HG03045 (cell line): Measurements from ENCODE around the gene SRRM2.

Experiments used
- ATAC-seq: cut with Tn5 transposase; IDR thresholded peaks from one replicate; pipeline ENCODE4 v1.9.1; 2021; ENCODE audit warnings: mild to moderate bottlenecking, moderate library complexity; ENCODE audit not compliant: unreplicated experiment

Gene SRRM2

GRCh38 chr16:2737895-2738418 is 14.5 kb upstream of the SRRM2 start:
- ATAC-seq, result no peak

- no peak for ATAC-seq
Measured at GRCh38 chr16:2738615-2739014, 13.8 kb upstream of the SRRM2 start.

GRCh38 chr16:2739625-2740430 is 12.6 kb upstream of the SRRM2 start:
- no peak for ATAC-seq

- no peak for ATAC-seq
Measured at GRCh38 chr16:2740476-2740875, 12.0 kb upstream of the SRRM2 start.

- ATAC-seq, result no peak
Measured at GRCh38 chr16:2741168-2741567, 11.3 kb upstream of the SRRM2 start.

DNA sequence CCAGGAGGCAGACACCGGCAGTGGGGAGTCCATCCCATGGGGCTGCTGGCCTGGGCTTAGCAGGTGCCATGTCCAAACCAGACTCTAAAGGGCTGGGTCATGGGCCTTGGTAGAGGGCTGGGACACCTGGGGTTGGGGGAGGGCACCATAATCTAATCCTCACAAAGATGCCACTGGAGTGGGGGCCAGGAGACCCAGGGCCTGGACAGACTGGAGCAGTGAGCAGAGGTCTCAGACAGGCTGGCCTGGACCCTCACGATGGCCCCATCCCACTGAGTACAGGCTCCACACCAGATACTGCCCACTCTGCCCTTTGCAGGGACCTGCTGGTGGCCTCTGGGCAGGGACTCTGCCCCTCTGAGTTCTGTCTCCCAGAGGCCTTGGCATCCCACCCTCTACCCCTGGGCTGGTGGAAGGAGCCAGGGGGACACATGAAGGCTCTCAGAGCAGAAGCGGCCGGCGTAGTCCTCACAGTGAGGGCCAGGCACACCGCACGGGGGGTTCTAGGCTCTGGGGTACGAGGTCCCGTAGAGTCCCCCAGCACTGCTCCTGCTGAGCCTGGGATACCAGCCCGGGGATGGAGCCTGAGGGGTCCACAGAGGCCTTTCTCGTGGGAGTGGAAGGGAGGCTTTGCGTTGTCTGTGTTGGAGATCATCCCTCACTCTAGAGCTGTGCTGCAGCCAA is 10.0 kb upstream of the SRRM2 start:
- ATAC-seq, result no peak

DNA sequence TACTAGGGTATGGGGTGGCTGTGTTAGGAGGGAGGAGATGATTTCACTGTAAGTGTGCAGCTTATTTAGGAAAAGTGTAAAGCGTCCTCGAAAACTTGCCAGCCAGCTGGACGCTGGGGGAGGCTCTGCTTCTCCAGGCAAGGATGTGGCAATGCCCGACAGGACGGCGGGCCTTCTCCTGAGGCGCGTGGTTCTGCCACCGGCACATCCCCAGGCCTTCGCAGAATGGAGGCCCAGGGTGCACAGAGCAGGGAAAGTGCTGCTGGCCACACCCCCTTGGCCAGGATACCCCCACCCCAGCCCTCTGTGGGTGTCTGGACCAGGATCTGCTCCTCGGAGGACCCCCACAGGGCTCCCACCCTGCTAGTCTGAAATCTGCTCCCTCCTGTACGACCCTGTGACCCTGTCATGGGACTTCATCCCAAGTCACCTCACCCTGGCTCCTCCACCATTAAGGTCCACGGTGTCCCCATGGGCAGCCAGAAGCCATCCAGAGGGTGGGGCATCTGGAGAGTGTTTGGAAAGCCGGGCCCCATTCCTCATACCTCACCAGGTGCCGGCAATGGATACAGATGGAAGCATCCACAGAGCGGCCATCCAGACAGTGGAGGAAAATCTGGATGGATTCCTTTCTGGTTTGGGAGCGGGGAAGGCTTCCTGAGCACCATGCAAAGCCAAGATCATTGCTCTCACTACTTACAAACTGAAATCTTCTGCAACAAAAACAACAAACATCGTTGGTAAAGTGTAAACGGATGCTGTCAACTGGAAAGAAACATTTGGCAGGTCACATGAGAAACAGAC is 9.2 kb upstream of the SRRM2 start:
- ATAC-seq, result no peak

DNA sequence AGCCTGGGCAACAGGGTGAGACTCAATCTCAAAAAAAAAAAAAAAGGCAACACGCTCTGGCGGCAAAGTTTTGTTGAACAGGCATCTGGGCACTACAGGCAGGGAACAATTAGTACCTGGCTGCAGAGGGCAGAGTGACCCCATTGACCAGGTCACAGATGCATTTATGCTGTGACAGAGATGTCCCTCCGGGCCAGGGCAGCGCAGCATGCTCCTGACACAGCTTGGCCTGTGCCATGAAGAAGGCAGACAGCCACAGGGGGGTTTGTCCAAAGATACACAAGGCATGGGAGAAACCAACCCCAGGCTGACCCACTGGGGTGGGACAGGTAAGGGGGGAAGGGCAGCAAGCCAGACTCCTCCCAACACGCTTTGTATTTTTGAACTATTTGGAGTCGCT is 7.7 kb upstream of the SRRM2 start:
- no peak for ATAC-seq

DNA sequence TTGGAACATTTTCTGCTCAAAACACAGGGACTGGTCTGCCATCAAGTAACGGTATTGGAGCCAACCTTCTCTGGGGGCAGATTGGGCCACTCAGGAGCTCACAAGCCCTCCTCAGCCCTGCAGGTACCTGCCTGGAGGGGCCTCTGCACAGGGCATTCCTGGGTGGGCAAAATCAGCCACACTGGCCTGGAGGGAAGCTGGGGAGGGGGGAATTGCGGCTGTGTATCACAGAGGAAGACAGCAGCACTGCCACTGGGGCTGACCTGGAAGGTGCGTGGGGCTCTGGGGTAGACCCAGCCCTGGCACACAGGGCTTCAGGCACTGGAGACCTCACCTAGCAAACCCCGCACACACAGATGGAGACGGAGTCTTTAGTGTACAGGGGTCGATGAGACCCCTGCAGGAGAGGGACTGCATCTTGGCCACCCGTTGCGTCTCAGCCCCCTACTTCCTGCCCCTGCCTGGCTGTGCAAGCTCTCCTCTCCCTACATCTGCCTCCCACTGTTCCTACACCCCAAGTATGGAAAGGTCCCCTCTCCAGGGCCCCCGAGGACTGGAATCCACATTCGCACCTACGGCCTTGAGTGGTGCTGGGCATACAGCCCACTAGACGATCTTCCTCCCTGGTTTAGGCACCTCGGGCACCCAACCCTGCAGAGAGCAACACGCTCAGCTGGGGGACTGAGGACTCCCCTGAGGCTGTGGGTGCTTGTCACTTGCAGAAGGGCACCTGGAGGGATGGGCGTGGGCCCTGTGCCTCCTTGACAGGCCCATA is 7.1 kb upstream of the SRRM2 start:
- ATAC-seq, result no peak

DNA sequence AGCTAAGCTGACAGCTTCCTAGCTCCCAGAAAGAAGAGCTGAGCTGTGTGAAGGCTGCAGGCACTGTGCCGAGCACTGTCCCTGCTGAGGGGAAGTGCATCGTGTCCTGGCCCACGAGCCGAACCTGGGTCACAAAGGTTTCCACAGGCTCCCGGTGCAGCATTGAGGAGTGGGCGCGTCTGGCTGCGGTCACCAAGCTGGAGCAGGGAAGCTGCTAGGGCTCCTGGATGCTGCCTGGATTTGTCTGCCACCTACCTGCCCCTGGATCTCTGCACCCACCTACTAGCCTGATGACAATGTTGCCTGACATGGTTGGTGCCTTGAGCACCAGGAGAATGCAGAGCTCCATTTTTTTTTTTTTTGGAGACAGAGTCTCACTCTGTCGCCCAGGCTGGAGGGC is 6.5 kb upstream of the SRRM2 start:
- no peak for ATAC-seq

- no peak for ATAC-seq
Measured at GRCh38 chr16:2748757-2749455, 3.5 kb upstream of the SRRM2 start.

GRCh38 chr16:2749476-2749875 is 3.0 kb upstream of the SRRM2 start:
- no peak for ATAC-seq

DNA sequence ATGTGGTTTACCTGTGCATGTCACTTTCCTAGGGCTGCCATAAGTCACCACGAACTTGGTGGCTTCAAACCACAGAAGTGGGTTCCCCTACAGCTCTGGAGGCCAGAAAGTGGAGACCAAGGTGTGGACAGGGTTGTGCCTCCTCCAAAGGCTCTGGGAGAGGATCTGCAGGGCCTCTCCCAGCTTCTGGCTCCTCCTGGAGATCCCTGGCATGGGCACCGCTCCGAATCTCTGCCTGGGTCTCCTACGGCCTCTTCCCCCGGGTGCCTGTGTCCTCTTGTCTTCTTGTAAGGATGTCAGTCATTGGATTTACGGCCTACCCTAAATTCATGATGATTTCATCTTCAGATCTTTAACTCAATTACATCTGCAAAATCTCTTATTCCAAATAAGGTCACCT is 2.5 kb upstream of the SRRM2 start:
- no peak for ATAC-seq

DNA sequence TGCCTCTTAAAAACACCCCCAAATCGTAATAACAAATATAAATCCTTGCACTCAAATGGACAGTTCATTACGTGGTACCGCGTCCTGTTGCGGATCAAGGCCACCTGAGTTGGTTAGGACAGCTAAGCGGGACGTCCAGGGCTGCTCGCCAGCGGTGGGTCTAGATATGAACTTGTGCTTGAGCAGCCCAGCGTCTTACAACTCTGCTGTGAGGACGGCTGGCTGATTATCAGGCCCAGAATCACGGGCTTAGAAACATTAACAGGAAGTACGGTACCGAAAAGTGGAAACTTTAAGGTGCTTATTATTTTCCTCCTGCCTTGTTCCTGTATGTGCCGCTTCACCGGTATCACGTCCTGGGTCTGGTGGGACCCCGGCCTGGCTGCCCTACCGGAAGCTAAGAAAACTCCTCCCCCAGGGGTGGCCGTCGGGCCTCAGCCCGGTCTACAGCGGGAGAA is 832 bp upstream of the SRRM2 start:
- peak; percentile 37 for ATAC-seq

- no peak for ATAC-seq
Measured at GRCh38 chr16:2752850-2753732, 653 bp downstream of the SRRM2 start.

DNA sequence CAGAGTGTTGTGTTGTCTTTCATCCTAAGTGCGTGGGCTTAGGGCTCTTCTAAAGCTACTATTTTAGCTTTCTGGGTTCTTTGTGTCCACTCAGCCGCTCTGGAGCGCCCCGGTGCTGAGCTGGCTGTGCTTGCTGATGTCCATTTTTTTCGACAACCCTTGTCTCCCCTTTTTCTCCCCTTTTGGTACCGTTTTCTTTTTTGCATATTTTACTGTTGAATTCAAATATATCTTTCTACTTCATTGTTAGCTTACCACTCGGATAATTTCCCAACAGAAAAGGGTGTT is 1.2 kb downstream of the SRRM2 start:
- no peak for ATAC-seq

- ATAC-seq, result no peak
Measured at GRCh38 chr16:2755158-2755557, 2.7 kb downstream of the SRRM2 start.

GRCh38 chr16:2756288-2757015 is 4.0 kb downstream of the SRRM2 start:
- ATAC-seq, result no peak

- no peak for ATAC-seq
Measured at GRCh38 chr16:2757344-2757743, 4.9 kb downstream of the SRRM2 start.
